Pericardium fibroblast (primary cell): ENCODE data around the gene CACYBP. TPM values are rescaled to one million over a fixed set of nuclear protein-coding genes. Genes with fewer than 3 reads are reported as not detected.

ENCODE experiments used
- total RNA-seq: library from RNA; depleted of rRNA; stranded (reverse); fragments of >200 nt; gene quantifications from 2 replicates; pipeline ENCODE4 v1.2.3, GENCODE V29; 2015

The CACYBP gene, protein sequence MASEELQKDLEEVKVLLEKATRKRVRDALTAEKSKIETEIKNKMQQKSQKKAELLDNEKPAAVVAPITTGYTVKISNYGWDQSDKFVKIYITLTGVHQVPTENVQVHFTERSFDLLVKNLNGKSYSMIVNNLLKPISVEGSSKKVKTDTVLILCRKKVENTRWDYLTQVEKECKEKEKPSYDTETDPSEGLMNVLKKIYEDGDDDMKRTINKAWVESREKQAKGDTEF
- 53.2 and 97.0 TPM in 2 replicates for total RNA-seq

DNA sequence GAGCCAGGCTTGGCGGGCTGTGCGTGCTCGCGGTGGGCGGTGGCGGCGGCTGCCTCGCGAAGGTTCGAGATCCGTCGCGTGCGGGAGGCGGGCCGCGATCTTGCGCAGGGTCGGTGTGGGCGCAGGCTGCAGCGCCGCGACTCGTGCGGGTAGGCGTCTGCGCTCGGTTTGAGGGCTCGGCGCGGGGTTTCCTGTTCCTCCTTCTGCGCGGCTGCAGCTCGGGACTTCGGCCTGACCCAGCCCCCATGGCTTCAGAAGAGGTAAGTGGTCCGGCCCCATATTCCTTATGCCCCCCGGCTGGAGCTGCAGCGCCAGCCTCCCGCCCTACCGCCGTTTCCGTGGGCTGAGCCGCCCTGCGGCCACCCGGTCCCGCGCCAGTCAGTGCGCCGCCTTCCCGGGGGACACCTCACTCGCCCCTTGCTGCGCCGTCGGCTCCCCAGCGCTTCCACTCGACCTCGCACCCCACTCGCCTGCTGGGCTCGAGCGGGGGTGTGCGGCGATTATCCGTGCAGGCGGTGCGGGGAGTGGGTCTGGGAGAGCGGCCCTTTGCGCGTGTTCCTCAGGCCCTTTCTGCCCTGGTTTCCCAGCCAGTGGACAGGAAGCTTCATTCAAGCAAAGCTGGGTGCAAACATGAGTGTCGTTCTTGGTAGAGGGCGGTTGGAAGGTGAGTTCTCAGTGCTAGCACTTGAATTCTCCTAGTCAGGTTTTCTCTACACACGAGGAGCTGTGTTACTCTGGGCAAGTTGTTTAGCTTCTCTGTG, at the start of gene CACYBP:
Gene CACYBP (plus strand): TSS at position 12 of the 761 bp plus-strand sequence. CDS start 234 bp downstream, at position 246.

DNA sequence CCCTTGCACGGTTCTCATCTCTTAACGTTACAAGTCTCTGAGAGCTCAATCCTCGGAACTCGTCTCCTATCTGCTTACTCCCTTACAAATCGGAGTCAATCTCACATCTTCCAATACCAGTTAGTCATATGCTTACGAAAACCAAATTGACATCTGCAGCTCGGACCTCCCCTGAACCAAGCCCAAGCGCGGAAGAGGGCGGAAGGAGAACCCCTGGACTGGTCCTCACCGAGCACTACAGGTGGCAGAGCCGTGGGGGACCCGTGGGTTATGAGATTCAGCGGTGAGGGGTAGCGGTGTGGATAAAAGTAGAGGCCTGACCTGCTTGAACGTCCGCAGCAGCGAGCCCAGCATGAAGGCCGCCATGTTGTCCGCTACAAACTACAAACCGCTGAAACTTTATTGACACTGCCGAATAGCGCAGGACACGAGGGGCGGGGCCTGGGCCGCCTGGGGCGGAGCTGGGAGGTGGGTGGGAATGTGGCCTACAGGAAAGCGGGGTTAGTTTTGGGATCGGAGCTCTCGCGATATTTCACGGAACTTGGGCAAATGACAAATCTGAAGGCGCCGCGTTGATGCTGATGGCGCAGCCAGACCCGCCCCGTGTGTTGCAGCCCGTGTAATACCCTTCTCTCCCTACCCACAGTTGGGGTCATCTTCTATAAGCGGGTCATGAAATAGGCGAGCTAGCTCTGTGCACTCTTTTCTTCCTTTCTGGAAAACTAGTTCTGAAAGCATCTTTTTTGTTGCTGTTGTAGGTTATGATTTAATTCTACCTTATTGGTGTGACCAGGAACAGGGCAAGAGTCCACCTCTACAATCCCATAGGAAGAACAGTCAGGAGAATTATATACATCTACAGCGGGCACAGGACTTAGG, 23.5 kb downstream of the CACYBP start, which contains the start of gene MRPS14:
Gene MRPS14 (minus strand): TSS at position 383 of the 879 bp plus-strand sequence. CDS start 17 bp downstream, at position 366.

Other genes starting within 250 kb of the CACYBP start
- 15.7 and 25.0 TPM in 2 replicates for gene MRPS14, start 23.5 kb downstream of the CACYBP start, total RNA-seq
- gene TNN, start 67.9 kb downstream of the CACYBP start, total RNA-seq: not detected in 2 replicates
- 0.26 and 0.58 TPM in 2 replicates for gene KIAA0040, start 192.8 kb downstream of the CACYBP start, total RNA-seq